ENCODE results near the gene EIF4B.
"Not testable (repeated sequence)": the region's sequence is repeated elsewhere in the genome, so short reads cannot be mapped to it uniquely, and the experiment has no call there.

Gene EIF4B

GRCh38 chr12:52993558-52993869 is 12.7 kb upstream of the EIF4B start:
- DNase-seq (ENCODE audit: low read depth, low spot score), result no peak

- no peak for DNase-seq (ENCODE audit: low read depth, low spot score)
Measured at GRCh38 chr12:53004178-53004577, 2.1 kb upstream of the EIF4B start.

DNA sequence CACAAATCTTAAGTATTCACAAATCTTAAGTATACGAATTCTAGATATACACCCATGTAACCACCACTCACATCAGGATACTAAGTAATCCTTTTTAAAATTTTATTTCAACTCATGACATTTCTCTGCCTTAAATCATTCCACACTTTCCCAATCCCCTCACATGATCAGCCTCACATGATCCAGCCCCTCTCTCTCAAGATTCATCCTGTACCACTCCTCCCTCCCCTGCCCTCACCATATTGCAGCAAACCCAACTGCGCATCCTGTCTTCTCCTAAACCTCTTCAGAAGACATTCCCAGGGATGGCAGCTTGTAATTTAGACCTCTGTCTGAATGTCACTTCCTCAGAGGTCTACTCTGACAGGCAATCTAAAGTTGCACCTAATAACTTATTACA is 1.7 kb upstream of the EIF4B start:
- no peak for DNase-seq (ENCODE audit: low read depth, low spot score)

DNA sequence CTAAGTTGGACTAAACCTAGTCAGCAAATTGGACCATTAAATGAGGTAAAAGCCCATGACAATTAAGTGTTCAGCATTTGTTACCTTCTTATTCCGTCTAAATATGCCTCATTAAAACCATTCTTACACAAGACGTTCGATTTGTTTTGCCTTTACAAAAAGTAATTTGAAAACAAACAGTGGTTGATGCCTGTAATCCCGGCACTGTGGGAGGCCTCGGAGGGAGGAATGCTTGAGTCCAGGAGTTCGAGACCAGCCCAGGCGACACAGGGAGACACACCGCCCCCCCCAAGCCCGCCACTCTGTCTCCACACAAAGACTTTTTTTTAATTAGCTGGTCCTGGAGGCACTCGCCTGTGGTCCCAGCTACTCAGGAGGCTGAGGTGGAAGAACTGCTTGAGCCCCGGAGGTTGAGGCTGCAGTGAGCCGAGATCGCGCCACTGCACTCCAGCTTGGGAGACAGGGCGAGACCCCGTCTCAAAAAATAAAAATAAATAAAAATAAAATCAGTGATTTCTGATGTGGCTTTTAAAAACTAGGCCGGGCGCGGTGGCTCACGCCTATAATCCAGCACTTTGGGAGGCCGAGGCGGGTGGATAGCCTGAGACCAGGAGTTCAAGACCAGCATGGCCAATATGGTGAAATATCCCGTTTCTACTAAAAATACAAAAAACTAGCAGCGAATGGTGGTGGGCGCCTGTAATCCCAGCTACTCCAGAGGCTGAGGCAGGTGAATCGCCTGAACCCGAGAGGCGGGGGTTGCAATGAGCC is 856 bp upstream of the EIF4B start:
- no peak for DNase-seq (ENCODE audit: low read depth, low spot score)

- DNase-seq (ENCODE audit: low read depth, low spot score), result no peak
Measured at GRCh38 chr12:53006810-53007309, 604 bp downstream of the EIF4B start.

DNA sequence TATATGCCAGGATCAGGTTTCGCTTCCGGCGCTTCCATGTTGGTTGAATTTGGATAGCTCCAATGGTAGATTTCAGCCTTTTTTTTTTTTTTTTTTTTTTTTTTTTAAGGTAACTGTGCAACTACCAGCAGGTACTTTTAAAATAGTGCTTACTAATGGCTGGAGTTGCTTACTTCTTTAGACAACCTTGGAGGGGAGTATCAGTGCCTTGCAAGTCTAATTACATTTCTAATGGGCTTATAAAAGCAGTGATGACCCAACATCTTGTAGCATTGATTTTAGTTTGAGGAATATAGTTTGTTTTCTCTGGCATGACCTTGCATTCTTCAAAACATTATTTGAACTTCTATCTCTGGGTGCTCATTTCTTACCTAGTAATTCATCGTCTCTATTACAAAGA is 1.1 kb downstream of the EIF4B start:
- DNase-seq (ENCODE audit: low read depth, low spot score), result no peak

- DNase-seq (ENCODE audit: low read depth, low spot score), result not testable (repeated sequence)
Measured at GRCh38 chr12:53008760-53009159, 2.5 kb downstream of the EIF4B start.

GRCh38 chr12:53010955-53011354 is 4.7 kb downstream of the EIF4B start:
- no peak for DNase-seq (ENCODE audit: low read depth, low spot score)

- no peak for DNase-seq (ENCODE audit: low read depth, low spot score)
Measured at GRCh38 chr12:53011889-53012288, 5.6 kb downstream of the EIF4B start.

GRCh38 chr12:53012928-53013327 is 6.7 kb downstream of the EIF4B start:
- DNase-seq (ENCODE audit: low read depth, low spot score), result no peak

DNA sequence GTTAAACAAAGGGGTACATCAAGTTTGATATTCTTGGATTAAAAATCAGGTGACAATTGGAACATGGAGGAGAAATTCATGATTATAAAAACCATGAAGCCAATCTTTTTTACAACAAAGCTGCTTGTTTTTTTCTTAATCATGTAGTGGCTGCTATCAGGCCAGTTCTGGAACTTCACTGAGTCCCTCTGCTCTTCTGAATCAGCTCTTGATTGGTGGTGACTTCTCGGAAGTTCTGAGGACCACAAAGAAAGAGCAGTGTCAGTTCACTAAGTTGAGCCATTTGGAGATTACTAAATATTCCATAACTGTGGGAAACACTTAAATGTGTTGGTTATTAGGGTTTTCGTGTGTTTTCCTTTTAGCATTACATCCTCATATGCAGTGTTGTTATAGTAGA is 8.5 kb downstream of the EIF4B start:
- no peak for DNase-seq (ENCODE audit: low read depth, low spot score)

DNA sequence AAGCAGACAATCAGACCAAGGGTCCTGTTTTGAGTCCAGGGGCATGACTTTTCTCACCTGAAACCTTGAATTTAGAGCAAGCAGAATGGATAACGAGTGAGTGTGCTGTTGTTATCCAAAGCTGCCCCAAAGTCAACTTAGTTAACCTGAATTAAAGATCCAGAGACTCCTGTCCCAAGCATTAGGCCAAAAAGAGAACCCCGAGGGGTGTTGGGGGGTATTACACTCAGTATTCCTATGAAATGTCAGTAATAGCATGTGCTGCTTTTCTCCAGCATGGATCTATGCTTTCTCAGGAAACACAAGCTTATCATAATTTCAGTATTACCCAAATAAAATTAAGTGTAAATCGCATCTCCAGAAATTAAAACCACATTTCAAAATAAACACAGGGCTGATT is 19.0 kb downstream of the EIF4B start:
- DNase-seq (ENCODE audit: low read depth, low spot score), result no peak

- DNase-seq (ENCODE audit: low read depth, low spot score), result not testable (repeated sequence)
Measured at GRCh38 chr12:53027014-53027413, 20.8 kb downstream of the EIF4B start.

GRCh38 chr12:53031616-53032015 is 25.4 kb downstream of the EIF4B start:
- no peak for DNase-seq (ENCODE audit: low read depth, low spot score)

- DNase-seq (ENCODE audit: low read depth, low spot score), result not testable (repeated sequence)
Measured at GRCh38 chr12:53033832-53034231, 27.6 kb downstream of the EIF4B start.

GRCh38 chr12:53034459-53034858 is 28.2 kb downstream of the EIF4B start:
- DNase-seq (ENCODE audit: low read depth, low spot score), result no peak

DNA sequence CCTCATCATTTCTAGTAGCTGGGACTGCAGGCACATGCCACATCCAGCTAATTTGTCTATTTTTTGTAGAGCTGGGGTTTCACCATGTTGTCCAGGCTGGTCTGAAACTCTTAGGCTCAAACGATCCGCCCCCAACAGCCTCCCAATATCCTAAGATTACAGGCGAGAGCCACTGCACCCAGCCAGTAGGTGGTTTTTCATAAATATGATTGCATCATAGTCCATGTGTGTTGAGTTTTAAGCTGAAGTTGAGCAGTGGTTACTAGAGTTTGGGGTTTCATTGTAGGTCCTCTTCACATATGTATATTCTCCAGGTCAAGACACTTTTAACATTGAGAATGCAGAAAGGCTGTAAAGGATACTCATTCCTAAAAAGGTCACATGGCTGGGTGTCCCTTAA is 30.5 kb downstream of the EIF4B start:
- DNase-seq (ENCODE audit: low read depth, low spot score), result no peak

DNA sequence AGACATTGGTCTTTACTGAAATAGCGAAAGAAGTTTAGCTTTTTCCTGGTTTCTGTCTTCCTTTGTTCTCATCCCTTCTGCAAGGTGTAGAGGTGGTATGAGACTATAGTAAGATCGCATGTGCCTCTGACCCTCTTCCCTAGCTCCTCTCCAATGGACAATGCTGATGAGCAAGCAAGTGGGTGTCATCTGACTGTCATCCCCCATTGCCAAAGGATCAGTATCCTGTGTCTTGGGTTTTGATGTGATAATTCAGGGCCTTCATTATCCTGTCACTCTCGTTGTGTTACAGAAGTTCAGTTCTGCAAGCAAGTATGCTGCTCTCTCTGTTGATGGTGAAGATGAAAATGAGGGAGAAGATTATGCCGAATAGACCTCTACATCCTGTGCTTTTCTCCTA is 33.6 kb downstream of the EIF4B start:
- DNase-seq (ENCODE audit: low read depth, low spot score), result no peak

DNA sequence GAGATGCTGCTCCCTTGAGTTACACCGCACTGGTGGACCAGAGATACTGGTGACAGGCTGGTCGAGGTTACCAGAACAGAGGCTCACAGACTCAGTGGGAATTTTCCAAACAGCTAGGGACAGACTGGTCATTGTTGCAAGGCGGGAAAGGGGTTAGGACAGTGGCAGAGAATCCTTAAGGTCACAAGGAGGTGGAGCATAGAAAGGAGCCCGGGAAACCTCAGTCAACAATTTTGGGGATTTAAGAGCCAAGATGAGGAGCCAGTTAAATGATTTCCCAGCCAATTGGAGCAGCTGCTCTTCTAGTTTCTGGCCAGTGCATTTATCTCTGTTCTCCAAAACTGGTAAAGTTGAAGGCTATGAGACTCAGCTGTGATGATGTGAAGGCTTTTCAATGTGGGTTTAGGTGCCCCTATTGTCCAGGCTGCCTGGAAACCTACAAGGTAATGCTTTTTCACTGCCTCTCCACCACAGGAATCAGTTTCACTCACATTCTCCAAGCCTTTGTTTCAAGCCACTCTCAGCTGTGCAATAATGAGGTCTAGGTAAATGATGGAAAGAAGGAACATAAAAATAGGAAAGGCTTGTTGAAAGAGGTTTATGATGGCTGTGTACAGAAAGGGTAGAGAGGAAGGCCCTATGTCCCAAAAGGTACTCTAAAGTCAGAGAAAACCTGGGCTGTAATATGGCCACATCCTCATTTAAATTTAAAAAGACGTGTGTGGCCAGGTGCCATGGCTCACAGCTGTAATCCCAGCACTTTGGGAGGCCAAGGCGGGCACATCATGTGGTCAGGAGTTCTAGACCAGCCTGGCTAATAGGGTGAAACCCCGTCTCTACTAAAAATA is 36.6 kb downstream of the EIF4B start:
- DNase-seq (ENCODE audit: low read depth, low spot score), result no peak

DNA sequence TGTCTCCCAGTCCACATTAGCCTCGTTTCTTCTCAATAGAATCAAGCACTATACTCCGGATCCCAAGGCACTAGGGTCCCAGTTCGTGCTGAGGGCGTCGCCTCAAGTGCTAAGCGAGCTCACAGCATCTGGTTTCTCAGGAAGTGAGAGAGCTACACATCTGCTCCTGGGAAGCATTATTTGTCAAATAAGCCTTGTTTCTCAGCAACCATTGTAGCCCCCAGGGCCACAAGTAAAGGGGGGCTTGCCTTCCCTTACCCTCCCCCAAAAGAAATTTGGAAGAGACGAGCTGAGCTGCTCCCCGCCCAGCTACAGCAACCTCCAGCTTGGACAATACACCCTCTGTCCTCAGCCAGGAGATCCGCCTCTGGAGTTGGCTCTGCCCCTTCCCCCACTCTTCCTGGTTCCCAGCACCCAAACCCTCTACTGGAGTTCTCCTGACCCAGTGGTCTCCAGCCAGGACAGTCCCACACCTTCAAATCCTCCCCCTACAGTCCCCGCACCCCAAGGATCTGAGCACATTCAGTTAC is 37.9 kb downstream of the EIF4B start:
- DNase-seq (ENCODE audit: low read depth, low spot score), result no peak

GRCh38 chr12:53044896-53045695 is 38.8 kb downstream of the EIF4B start:
- no peak for DNase-seq (ENCODE audit: low read depth, low spot score)

DNA sequence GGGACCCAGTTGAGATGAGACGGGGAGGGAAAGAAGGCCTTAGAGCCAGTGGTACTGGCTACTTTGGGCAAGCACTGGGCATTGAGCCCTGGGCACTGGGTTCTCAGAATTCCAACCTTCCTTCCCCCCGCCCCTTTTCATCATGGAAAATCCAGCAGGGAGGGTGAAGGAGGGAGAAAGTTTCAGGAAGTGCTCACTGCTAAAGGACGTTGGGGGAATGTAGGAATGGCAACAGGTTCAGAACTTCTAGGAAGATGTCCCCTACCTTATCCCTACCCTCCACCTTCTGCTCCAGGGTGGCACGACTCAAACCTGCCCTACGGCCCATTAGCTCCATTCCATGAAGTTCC is 39.4 kb downstream of the EIF4B start:
- no peak for DNase-seq (ENCODE audit: low read depth, low spot score)
